SK-N-MC (cell line): ENCODE data around the gene L3MBTL1.

ENCODE experiments used
- DNase-seq: peaks from one replicate; pipeline ENCODE4 v3.0.0-alpha.2; 2011; ENCODE audit warnings: low read depth, low spot score
- H3K27ac ChIP-seq: fragments of 200-600 bp; sonication (generic); 2 replicates; pipeline ENCODE4 v1.5.1; 2016; ENCODE audit warnings: mixed run types
- H3K36me3 ChIP-seq: fragments of 200-600 bp; sonication (generic); 2 replicates; pipeline ENCODE4 v1.6.1; 2017; ENCODE audit warnings: antibody characterized with exemption, low read length, mixed read lengths; ENCODE audit not compliant: insufficient read depth
- H3K4me3 ChIP-seq: fragments of 200-600 bp; sonication (generic); 2 replicates; pipeline ENCODE4 v1.5.1; 2016
- H3K9ac ChIP-seq: fragments of 200-600 bp; sonication (generic); 2 replicates; pipeline ENCODE4 v1.8.0; 2017; ENCODE audit warnings: mixed run types, mixed read lengths; ENCODE audit not compliant: insufficient read length
- H3K9me3 ChIP-seq: fragments of 200-600 bp; sonication (generic); 2 replicates; pipeline ENCODE4 v1.6.1; 2017; ENCODE audit warnings: low read depth, mild to moderate bottlenecking, antibody characterized with exemption, low read length, moderate library complexity, mixed read lengths
- EZH2 ChIP-seq: fragments of 200-600 bp; sonication (generic); IDR thresholded peaks from one replicate; pipeline ENCODE4 v1.6.1; 2017; ENCODE audit warnings: antibody characterized with exemption
- FOXP2 ChIP-seq: optimal IDR thresholded peaks from 2 replicates; pipeline ENCODE3; 2011; ENCODE audit warnings: mild to moderate bottlenecking, moderate library complexity; ENCODE audit not compliant: insufficient read depth; ENCODE audit errors: extremely low read length, control extremely low read depth
- POLR2AphosphoS5 ChIP-seq: IDR thresholded peaks from 2 replicates; pipeline ENCODE4 v1.6.1; 2012; ENCODE audit warnings: mild to moderate bottlenecking, low read depth, low read length, borderline replicate concordance

L3MBTL1 gene

DNA sequence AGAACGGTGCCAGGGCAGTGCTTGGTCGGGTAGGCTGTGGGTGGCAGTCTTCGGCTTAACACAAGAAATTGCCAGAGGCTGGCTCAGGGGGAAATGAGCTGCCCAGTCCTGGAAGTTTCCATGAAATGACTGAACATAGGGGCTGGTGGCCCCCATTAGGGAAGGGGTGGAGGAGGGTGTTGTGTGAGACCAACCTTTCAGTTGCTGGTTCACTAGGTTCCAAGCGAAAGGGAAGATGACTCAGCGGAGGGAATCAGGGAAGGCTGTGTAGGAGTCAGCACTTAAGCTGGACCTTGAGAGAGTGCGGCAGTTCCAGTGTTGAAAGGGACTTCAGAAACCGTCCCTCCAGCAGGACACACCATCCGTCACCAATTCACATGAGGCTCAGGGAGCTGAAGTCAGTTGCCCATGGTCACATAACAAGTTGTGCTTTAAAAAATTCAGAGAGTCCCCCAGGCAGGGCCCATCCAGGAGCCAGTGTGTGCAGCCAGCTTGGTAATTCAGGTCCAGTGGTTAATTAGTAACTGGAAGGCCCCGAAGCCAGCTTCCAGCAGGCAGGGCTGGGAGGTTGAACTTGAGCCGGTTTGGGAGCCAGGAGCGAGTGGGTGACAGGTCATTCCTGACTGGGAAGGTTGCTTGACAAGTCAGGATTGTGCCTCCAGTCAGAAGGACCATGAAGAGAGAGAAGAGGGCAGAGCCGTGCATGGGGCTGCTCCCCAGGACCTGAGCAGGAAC, 51.1 kb downstream of the L3MBTL1 start, which contains the start of gene SGK2:
Gene SGK2, plus strand, starts transcription at position 616 of the 735 bp plus-strand sequence. CDS start 7,469 bp downstream, outside the sequence.
- DNase-seq, result no peak
- H3K9ac ChIP-seq, result no peak within 1 kb of the TSS

GRCh38 chr20:43559147-43559987, 51.9 kb downstream of the L3MBTL1 start:
- Histone ChIP-seq H3K27ac (no peak overlapping the region), H3K9ac (no peak overlapping the region), H3K36me3 (no peaks in the 10 kb centered on the region), H3K9me3 (no peaks in the 10 kb centered on the region), H3K4me3 (no peak overlapping the region)
- no peak for DNase-seq
- no peak for TF ChIP-seq EZH2
- TF ChIP-seq POLR2AphosphoS5, result no peak
- TF ChIP-seq FOXP2, result no peak

More for the DNA sequence above, 51.1 kb downstream of the L3MBTL1 start, which contains the start of gene SGK2:
- no peak for TF ChIP-seq FOXP2
- TF ChIP-seq EZH2, result no peak
- TF ChIP-seq POLR2AphosphoS5, result no peak
- Histone ChIP-seq H3K4me3 (no peak within 1 kb of the TSS), H3K27ac (no peak within 1 kb of the TSS), H3K36me3 (no peaks in the 10 kb centered on the region), H3K9me3 (no peaks in the 10 kb centered on the region)

GRCh38 chr20:43560974-43561373, 53.5 kb downstream of the L3MBTL1 start:
- Histone ChIP-seq H3K9ac (no peak overlapping the region), H3K36me3 (no peaks in the 10 kb centered on the region), H3K9me3 (no peaks in the 10 kb centered on the region), H3K4me3 (no peak overlapping the region), H3K27ac (no peak overlapping the region)
- no peak for DNase-seq
- TF ChIP-seq FOXP2 (no peak), POLR2AphosphoS5 (no peak), EZH2 (no peak)

DNA sequence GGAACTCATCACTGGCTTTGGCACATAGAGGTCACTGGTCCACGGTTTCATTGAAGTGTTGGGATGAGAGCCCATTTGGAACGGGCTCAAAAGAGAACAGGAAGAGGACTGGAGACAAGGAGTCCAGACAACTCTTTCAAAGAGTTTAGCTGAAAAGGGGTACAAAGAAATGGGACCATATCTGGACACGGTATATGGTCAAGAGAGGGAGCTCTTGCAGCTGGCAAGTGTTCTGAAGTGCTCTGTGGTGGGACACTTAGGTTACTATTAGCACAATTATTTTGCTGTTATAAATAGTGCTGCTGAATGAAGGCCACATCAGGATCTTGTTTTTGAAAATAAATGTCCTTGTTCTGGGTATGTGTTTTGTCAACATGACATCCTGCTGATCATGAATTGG, 55.9 kb downstream of the L3MBTL1 start:
- Histone ChIP-seq H3K9ac (no peak overlapping the region), H3K27ac (no peak overlapping the region)
- TF ChIP-seq FOXP2 (no peak), EZH2 (no peak), POLR2AphosphoS5 (no peak)

GRCh38 chr20:43563991-43564390, 56.5 kb downstream of the L3MBTL1 start:
- H3K36me3 ChIP-seq, result no peaks in the 10 kb centered on the region
- H3K9ac ChIP-seq, result no peak overlapping the region
- DNase-seq, result no peak
- H3K4me3 ChIP-seq, result no peak overlapping the region
- no peak for TF ChIP-seq EZH2
- no peak for TF ChIP-seq FOXP2
- no peak for TF ChIP-seq POLR2AphosphoS5
- H3K9me3 ChIP-seq, result no peaks in the 10 kb centered on the region
- H3K27ac ChIP-seq, result no peak overlapping the region

More for the DNA sequence above, 55.9 kb downstream of the L3MBTL1 start:
- no peaks in the 10 kb centered on the region for H3K9me3 ChIP-seq
- no peaks in the 10 kb centered on the region for H3K36me3 ChIP-seq
- no peak for DNase-seq
- H3K4me3 ChIP-seq, result no peak overlapping the region

DNA sequence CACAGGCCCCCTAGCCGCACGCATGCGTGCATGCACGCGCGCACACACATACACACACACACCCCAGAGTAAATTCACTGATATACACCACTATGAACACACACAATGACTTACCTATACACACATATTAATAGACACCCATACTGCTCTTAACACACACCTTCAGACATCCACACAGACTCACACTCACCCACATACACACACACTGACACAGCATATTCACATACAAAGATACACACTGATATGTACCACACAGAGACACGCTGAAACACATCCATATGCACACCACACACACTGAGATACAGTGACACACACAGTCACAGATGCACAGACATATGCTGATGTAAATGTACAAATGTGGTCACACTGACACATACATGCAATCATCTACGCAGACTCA, 57.0 kb downstream of the L3MBTL1 start:
- TF ChIP-seq EZH2 (no peak), FOXP2 (no peak), POLR2AphosphoS5 (no peak)
- no peak for DNase-seq
- H3K36me3 ChIP-seq, result no peaks in the 10 kb centered on the region
- no peak overlapping the region for H3K27ac ChIP-seq
- H3K9me3 ChIP-seq, result no peaks in the 10 kb centered on the region
- H3K9ac ChIP-seq, result no peak overlapping the region
- no peak overlapping the region for H3K4me3 ChIP-seq

DNA sequence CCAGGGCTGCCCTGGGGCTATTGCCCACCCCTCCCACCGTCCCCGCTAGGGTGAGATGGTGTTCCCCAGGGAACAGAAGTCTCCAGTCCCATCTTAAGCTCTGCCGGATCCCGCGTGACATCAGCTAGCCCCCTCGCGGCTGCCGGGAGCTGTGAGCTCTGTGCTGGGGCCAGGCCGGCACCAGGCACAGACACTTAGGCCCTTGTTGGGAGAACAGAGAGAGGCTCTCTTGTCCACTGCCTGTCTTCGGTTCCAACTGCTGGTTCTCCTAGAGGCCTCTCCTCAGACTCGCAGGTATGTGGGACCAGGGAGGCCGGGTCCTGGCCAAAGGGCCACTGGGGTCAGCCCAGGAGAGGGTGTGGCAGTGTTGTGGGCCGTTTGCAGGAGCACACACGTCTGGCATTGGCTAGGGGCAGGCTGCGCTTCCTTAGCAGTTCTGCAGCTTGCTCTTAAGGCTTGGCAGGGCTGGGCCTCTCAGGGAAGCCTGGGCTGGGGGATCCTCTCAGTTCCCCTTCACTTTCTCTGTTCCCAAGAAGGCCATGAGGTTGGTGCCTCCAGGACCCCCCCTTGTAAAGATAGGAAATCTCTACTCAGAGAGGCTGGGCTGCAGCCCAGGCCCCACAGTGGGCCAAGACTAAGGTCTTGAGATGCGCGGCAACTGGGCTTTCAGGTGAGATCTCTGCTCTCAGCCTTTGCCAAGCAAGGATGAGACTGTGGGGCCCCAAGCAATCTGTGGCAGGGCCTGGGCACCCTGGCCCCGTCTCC, 57.7 kb downstream of the L3MBTL1 start:
- H3K9ac ChIP-seq, result no peak overlapping the region

DNA sequence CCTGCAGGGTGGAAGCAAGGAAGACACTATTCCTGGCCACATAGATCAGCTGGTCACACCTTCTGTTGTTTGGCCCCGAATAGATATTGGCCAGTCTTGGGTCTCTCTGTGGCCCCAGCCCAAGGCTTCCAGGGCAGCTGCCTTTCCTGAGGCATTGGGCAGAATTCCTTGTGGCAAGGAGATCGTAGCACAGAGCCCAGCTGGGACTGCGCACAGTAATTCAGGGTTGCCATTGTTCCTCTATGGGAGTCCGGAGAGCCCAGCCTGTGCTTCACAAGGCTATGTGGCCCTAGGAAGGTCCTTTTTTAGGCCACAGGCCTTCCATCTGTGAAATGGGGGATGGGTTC, 58.2 kb downstream of the L3MBTL1 start:
- DNase-seq, result no peak
- Histone ChIP-seq H3K9ac (no peak overlapping the region), H3K9me3 (no peaks in the 10 kb centered on the region), H3K36me3 (no peaks in the 10 kb centered on the region), H3K27ac (no peak overlapping the region), H3K4me3 (no peak overlapping the region)
- TF ChIP-seq EZH2 (no peak), FOXP2 (no peak), POLR2AphosphoS5 (no peak)

More for the DNA sequence above, 57.7 kb downstream of the L3MBTL1 start:
- Histone ChIP-seq H3K36me3 (no peaks in the 10 kb centered on the region), H3K4me3 (no peak overlapping the region), H3K27ac (no peak overlapping the region), H3K9me3 (no peaks in the 10 kb centered on the region)
- DNase-seq, result no peak
- TF ChIP-seq POLR2AphosphoS5, result no peak
